K562 (cell line): ENCODE results near the gene SPI1. TPM values are rescaled to one million over a fixed set of nuclear protein-coding genes. Genes with fewer than 3 reads are reported as not detected.
A peak's percentile ranks its signal among the peaks of the same experiment; 100 is the strongest.

Experiments used
- C11orf30 ChIP-seq: fragments of 450-650 bp; IDR thresholded peaks from 2 replicates; pipeline ENCODE4 v1.6.1; 2016; ENCODE audit warnings: low read depth, mild to moderate bottlenecking
- CCAR2 ChIP-seq: fragments of 200-400 bp; formaldehyde crosslinking; IDR thresholded peaks from 2 replicates; pipeline ENCODE4 v1.6.1; 2017; ENCODE audit warnings: mild to moderate bottlenecking, low read depth, low read length
- CHD2 ChIP-seq: IDR thresholded peaks from 2 replicates; pipeline ENCODE4 v1.6.1; 2011; ENCODE audit warnings: low read depth, low read length
- FOXP1 ChIP-seq: sonication (generic); formaldehyde crosslinking; IDR thresholded peaks from 2 replicates; pipeline ENCODE4 v1.8.0; 2022; ENCODE audit warnings: mild to moderate bottlenecking, missing genetic modification reagents
- ILF3 ChIP-seq: fragments of 450-650 bp; IDR thresholded peaks from 2 replicates; pipeline ENCODE4 v1.6.1; 2018; ENCODE audit warnings: antibody characterized with exemption, mild to moderate bottlenecking, moderate library complexity, borderline replicate concordance
- ZNF436 ChIP-seq: fragments of 250-450, 450-650 bp; sonication (Bioruptor Pico); formaldehyde crosslinking; IDR thresholded peaks from 2 replicates; pipeline ENCODE4 v1.7.0; 2020; ENCODE audit warnings: mild to moderate bottlenecking
- polyA plus RNA-seq, 8 experiments: library from polyadenylated mRNA; depleted of rRNA in 4 of 8; stranded (reverse) in 5 of 8; unstranded in 3 of 8; fragments of >200 nt; fragmentation: Nextera tagmentation in 2 of 8; fragmentation: Illumina TruSeq in 1 of 8; extraction: Ambion mirVana in 2 of 8; extraction: Trizol in 1 of 8; gene quantifications; 2 replicates each; pipeline versions ENCODE4 v1.2.1 to v1.2.3, GENCODE V29; 2011 to 2014; ENCODE audit warnings: inconsistent platforms in 1 of 8, missing spikeins in 1 of 8
- total RNA-seq, 7 experiments: library from RNA; depleted of rRNA in 6 of 7; stranded (reverse); fragments of >200 nt in 6 of 7; fragmentation: Illumina TruSeq in 2 of 7; extraction: Trizol in 2 of 7; gene quantifications; 2 replicates each; pipeline versions ENCODE4 v1.2.1 to v1.2.3, GENCODE V29; 2011 to 2021; ENCODE audit warnings: low replicate concordance in 1 of 7
- TF ChIP-seq, protein P1 (sequence below), 2 experiments: fragments of 450-650 bp in 1 of 2; sonication (generic) in 1 of 2; formaldehyde crosslinking in 1 of 2; IDR thresholded peaks in 1 of 2; conservative IDR thresholded peaks in 1 of 2; 2 replicates each; pipeline versions ENCODE4 v1.6.1 to v1.8.1; 2016 to 2023; ENCODE audit warnings: mild to moderate bottlenecking in 2 of 2, moderate library complexity in 2 of 2, inconsistent platforms in 1 of 2, missing genetic modification reagents in 1 of 2
- TF ChIP-seq, protein P2 (sequence below), 2 experiments: fragments of 450-650 bp in 1 of 2; sonication (generic) in 1 of 2; formaldehyde crosslinking in 1 of 2; IDR thresholded peaks; 2 replicates each; pipeline versions ENCODE4 v1.7.1 to v1.9.0; 2016 to 2022; ENCODE audit warnings: inconsistent platforms in 1 of 2, mild to moderate bottlenecking in 1 of 2, missing genetic modification reagents in 1 of 2
- TF ChIP-seq, protein P3 (sequence below): fragments of 450-650 bp; formaldehyde crosslinking; IDR thresholded peaks from 2 replicates; pipeline ENCODE4 v1.4.0; 2020; ENCODE audit warnings: mild to moderate bottlenecking, moderate library complexity
- TF ChIP-seq, protein P4 (sequence below): fragments of 250-450 bp; sonication (Bioruptor Pico); IDR thresholded peaks from 2 replicates; pipeline ENCODE4 v1.8.0; 2021; ENCODE audit warnings: moderate library complexity, mild to moderate bottlenecking, inconsistent platforms

Gene SPI1
- total and polyA plus RNA-seq, 9 of the 15 experiments (the other 6 are each of a cell fraction or from before 2014, with no cell fraction given), result 0.10 to 33.7 (median 10.3) TPM

DNA sequence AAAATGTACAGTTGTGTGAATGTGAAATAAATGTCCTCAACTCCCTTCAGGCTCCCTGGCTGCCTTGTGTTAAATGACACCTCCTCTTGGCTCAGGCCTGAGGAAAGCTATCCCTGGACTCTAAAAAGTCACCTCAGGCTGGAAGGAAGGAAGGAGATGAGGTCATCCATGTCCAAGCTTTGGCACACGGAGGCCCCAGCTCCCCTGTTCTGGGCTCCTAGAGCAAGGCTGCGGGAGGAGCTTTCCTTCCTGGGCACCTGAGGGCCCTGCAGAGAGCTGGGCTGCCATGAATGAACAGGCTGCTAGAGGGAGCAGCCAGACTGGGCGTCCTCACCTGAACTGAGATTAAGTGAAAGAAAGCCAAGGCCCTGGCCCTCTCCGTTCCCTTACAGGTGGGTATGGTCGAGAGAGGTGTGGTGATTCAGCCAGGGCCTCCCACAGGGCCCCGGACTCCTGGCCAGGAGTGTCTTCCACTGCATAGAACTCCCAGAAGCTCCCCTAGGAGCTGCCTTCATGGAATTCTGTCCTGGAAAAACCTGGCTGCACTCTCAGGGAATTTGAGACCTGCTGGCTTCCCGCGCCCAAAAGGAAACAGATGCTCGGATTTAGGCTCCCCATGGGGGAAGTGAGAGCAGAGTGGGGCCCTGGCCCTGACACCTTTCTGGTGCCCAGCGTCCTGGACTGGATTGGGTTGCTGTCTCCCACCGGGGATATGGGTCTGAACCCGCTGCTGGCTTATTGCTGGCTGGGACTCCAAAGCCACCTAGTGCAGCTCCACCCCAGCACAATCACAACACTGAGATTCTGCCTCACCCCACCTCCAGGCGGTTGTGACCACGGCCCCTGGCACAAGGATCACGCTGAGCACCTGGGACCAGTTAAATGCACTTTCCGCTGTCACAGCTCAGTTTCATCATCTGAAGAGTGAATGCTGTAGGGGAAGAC lies 48.1 kb downstream of the SPI1 start (continued):
- TF ChIP-seq, protein P1, sequence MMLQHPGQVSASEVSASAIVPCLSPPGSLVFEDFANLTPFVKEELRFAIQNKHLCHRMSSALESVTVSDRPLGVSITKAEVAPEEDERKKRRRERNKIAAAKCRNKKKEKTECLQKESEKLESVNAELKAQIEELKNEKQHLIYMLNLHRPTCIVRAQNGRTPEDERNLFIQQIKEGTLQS (IDR thresholded peaks at IDR 0.05), result peak; percentile 35; the same call in 1 of the 2 replicates
- TF ChIP-seq, protein P1 (CRISPR knock-in tag; conservative IDR thresholded peaks at IDR 0.05), result no peak
- TF ChIP-seq C11orf30 (no peak), CCAR2 (no peak), ZNF436 (no peak), FOXP1 (no peak), CHD2 (no peak), ILF3 (no peak)
- TF ChIP-seq, protein P2, sequence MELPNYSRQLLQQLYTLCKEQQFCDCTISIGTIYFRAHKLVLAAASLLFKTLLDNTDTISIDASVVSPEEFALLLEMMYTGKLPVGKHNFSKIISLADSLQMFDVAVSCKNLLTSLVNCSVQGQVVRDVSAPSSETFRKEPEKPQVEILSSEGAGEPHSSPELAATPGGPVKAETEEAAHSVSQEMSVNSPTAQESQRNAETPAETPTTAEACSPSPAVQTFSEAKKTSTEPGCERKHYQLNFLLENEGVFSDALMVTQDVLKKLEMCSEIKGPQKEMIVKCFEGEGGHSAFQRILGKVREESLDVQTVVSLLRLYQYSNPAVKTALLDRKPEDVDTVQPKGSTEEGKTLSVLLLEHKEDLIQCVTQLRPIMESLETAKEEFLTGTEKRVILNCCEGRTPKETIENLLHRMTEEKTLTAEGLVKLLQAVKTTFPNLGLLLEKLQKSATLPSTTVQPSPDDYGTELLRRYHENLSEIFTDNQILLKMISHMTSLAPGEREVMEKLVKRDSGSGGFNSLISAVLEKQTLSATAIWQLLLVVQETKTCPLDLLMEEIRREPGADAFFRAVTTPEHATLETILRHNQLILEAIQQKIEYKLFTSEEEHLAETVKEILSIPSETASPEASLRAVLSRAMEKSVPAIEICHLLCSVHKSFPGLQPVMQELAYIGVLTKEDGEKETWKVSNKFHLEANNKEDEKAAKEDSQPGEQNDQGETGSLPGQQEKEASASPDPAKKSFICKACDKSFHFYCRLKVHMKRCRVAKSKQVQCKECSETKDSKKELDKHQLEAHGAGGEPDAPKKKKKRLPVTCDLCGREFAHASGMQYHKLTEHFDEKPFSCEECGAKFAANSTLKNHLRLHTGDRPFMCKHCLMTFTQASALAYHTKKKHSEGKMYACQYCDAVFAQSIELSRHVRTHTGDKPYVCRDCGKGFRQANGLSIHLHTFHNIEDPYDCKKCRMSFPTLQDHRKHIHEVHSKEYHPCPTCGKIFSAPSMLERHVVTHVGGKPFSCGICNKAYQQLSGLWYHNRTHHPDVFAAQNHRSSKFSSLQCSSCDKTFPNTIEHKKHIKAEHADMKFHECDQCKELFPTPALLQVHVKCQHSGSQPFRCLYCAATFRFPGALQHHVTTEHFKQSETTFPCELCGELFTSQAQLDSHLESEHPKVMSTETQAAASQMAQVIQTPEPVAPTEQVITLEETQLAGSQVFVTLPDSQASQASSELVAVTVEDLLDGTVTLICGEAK (IDR thresholded peaks at IDR 0.05), result no peak
- TF ChIP-seq, protein P2 (CRISPR knock-in tag; IDR thresholded peaks at IDR 0.05), result no peak
- TF ChIP-seq, protein P3, sequence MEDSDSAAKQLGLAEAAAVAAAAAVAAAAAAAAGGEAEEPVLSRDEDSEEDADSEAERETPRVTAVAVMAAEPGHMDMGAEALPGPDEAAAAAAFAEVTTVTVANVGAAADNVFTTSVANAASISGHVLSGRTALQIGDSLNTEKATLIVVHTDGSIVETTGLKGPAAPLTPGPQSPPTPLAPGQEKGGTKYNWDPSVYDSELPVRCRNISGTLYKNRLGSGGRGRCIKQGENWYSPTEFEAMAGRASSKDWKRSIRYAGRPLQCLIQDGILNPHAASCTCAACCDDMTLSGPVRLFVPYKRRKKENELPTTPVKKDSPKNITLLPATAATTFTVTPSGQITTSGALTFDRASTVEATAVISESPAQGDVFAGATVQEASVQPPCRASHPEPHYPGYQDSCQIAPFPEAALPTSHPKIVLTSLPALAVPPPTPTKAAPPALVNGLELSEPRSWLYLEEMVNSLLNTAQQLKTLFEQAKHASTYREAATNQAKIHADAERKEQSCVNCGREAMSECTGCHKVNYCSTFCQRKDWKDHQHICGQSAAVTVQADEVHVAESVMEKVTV (CRISPR knock-in tag), result no peak
- TF ChIP-seq, protein P4, sequence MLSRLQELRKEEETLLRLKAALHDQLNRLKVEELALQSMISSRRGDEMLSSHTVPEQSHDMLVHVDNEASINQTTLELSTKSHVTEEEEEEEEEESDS (CRISPR knock-in tag), result no peak
